ENCODE results near the gene HPSE2.
"Not testable (repeated sequence)": the region's sequence is repeated elsewhere in the genome, so short reads cannot be mapped to it uniquely, and the experiment has no call there.

The HPSE2 gene

DNA sequence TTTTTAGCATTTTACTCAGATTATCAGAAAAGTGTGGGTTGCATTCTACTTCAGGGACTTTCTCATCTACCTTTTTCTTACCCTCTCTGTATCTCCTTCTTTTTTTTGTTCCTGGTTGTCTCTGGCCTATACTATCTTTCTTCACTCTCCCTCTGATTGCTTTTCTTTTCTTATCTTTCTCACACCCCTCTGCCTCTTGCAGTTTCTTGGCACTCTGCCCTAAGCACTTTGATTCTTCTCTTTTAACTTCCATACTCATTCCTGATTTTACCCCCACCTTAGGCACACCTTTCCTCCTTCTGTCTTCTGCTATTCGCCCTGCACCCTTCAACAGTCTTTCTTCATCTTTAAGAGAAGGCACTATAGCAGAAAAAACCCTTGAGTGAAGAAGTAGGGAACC, 696.1 kb downstream of the HPSE2 start:
- DNase-seq = no peak

DNA sequence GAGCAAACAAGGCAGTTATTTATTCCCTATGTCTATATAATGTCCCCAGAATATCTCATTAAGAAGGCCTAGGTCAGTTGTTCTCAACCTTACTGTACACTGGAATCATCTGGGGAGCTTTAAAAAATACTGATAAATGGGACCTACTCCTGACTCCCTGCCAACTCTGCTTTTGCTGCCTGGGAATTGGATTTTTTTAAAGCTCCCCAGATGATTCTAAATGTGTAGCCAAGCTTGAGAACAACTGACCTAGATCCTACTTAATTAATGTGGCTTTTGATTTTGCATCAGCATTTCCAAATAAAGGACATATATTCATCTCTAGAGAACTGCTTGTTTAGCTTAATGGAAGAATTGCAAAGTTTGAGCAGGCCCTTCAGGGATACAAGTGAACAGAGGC, 697.2 kb downstream of the HPSE2 start:
- DNase-seq = no peak

- no peak for DNase-seq
These were observed 699.1 kb downstream of the HPSE2 start for GRCh38 chr10:98536551-98536950.

- no peak for DNase-seq
These were observed 701.8 kb downstream of the HPSE2 start for GRCh38 chr10:98533746-98534445.

GRCh38 chr10:98533241-98533640, 702.4 kb downstream of the HPSE2 start:
- no peak for DNase-seq

- no peak for DNase-seq
These were observed 706.9 kb downstream of the HPSE2 start for GRCh38 chr10:98528805-98529183.

GRCh38 chr10:98528166-98528804, 707.4 kb downstream of the HPSE2 start:
- DNase-seq = no peak

DNA sequence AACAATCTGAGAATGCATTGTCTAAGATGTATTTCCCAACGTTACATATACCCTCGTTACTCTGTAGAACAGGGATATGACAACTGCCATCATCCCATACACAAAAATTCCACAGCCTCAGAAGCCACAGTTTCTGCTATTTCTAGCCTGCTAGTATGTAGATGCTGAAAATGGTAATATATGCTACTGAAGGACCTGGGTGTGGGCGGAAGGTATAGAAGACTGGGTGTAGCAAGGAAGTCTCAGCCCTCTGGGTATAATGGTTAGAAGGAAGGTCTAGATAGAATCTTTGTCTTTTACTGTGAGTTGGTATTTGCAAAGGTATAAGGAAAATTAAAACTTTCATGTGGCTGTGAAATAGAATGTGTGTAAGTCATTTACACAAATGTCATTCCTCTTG, 709.7 kb downstream of the HPSE2 start:
- DNase-seq = no peak

DNA sequence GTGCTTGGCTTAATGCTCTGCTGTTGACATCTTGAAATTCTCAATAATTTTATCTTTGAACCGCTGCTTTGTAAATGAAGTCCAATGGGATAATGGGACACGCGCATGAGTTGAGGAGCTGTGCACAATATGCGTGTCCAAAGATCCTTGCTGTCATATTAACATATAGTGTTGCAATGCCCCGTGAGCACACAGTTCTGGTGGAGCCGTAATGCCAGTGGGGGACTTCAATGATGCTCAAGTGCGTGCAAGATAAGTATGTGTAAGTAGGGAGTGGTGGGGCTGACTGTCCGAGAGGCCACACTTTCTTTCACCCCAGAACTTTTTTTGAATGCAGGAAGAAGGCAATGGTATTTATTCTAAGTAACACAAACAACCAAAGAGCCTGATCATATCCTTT, 711.5 kb downstream of the HPSE2 start:
- DNase-seq = no peak

DNA sequence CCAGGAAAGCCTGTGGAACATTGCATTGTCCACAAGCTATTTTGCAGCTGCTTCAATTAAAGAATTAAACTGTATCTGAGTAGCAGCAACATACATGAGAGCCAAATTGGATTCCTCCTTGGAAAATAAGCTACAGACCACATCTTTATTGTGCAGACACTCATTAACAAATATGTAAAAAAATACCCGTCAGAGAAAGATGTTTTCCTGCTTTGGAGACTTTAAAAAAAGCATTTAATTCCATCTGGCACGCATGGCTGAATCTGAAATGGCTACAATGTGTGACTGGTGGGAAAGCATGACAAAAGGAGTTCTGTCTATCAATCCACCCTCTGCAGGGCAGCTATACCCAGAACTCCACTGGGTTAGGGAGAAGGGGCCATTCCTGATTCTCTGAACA, 715.8 kb downstream of the HPSE2 start:
- DNase-seq = no peak

GRCh38 chr10:98517672-98518071, 718.0 kb downstream of the HPSE2 start:
- no peak for DNase-seq

GRCh38 chr10:98516352-98516751, 719.3 kb downstream of the HPSE2 start:
- DNase-seq = no peak

GRCh38 chr10:98513704-98514103, 721.9 kb downstream of the HPSE2 start:
- no peak for DNase-seq

DNA sequence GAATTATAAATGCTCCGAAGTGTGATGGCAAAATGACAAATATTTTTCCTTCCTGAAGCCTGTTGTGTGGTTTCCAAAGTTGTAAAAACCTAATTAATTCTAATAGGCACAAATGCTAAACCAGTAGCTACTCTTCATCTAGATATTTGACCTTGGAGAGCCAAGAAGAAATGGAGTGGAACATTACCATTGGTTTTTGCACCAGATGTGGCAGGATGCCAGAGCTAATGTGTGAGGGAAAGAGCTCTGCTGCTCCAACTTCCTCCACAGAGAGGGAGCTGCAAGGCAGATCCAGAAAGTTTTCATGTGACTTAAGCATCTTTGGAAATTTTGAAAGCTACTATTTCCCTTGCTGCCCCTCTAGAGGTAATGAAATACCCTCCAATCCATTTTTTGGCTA, 723.8 kb downstream of the HPSE2 start:
- DNase-seq = no peak

GRCh38 chr10:98510412-98510995, 725.1 kb downstream of the HPSE2 start:
- no peak for DNase-seq

DNA sequence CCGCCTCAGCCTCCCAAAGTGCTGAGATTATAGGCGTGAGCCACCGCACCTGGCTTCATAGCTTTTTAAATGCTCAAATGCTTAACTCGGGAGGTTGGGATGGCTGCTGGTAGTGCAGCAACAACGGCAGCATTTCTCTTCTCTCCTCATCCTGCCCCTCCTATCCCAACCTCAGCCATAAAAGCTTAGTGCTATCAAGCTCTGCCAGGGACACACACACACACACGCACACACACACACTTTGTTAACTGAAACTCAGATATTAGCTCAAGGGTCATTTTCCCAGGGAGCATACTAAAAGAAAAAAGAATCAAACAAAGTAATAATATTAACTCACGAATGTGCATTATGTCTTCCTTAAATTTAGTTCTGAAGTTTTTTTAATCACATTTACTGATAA, 725.9 kb downstream of the HPSE2 start:
- DNase-seq = no peak

DNA sequence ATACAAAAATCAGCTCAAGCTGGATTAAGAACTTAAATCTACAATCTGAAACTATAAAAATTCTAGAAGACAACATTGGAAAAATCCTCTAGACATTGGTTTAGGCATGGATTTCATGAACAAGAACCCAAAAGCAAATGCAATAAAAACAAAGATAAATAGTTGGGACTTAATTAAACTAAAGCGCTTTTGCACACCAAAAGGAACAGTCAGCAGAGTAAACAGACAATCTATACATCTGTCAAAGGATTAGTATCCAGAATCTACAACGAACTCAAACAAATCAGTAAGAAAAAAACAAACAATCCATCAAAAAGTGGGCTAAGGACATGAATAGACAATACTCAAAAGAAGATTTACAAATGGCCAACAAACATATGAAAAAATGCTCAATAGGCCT, 733.1 kb downstream of the HPSE2 start:
- DNase-seq = not testable (repeated sequence)

DNA sequence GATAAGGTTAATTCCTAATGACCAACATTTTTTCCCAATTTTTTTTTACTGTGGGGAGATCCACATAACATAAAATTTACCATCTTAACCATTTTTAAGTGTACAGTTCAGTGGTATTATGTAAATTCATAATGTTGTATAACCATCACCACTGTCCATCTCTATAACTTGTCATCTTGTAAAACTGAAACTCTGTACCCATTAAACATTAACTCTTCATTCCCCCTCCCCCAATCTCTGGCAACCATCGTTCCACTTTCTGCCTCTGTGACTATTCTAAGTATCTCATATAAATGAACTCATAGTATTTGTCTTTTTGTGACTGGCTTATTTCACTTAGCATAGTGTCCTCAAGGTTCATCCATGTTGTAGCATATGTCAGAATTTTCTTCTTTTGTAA, 742.9 kb downstream of the HPSE2 start:
- no peak for DNase-seq

DNA sequence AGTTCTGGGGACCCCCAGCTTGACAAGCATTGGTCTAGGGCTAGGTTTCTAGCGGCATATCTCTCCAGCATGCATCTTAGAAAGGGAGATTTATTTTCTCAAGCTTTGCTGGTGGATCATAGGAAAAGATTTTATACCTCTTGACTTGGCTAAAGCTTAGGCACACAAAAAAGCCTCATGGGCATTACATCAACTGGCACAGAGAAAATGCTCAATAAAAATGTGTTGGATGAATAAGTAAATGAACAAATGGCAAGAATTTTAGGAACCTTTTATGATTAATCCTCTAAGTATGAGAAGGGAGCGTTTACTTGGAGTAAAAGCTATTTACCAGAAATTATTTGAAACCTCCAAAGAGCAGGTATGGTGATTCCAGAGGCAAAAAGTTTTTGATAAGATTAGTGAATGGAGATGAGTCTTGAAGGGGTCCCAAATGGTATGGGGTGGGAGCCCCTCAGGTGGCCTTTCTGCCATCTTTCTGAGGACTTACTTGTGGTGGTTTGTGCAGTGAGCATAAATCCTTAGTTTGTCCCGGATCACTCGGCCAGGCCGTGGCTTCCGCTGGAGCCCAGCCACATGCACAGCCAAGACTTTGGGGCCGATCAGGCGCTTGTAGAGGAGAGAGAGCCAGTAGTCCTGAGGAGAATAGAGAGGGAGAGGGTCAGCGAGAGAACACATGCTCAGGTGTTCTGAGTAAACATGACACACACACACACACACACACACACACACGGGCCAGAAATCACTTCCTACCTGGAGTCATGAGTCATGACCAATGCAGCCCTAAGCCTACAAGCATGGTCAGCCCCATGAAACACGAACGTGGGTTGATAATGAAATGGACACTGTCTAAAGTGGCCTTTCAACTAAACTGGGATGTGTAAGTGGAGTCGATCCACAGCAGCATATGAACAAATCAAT, 745.8 kb downstream of the HPSE2 start:
- DNase-seq = no peak

GRCh38 chr10:98488669-98489430, 746.8 kb downstream of the HPSE2 start:
- no peak for DNase-seq

DNA sequence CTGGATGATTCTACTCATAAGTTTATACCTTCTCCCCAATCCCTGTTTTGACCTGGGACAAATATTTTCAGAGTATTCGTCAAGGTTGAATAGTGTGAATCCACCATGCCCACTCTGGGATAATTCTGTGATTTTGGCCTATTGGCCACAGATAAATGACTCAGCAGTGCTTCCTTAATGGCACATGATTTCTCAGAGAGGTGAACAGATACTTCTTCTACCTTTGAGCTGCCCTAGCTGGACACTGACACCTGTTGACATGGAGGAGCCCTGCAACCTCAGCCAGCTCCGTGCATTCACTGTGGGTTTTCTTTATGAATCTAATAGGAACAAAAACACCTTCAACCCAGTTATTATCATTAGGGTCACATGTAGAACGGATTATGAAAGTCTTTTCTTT, 748.0 kb downstream of the HPSE2 start:
- DNase-seq = no peak

DNA sequence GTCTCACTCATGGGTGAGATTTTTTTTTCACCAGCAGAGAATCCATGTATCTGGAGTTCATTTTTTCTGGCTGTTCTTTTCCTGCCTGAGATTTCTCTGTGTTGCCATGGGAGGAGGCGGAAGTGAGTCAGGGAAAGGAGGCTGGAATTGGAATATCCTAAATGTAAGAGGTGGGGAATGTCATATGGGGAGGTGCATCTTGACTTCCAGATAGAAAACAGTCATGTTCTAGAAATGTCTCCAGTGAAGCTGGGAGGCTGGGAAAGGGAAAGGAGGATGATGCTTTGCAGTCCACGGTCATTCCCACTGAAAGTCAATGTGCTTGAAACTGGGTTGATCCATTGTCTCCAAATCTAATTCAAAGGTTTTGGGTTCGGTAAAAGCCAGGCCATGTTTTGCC, 749.2 kb downstream of the HPSE2 start:
- no peak for DNase-seq

DNA sequence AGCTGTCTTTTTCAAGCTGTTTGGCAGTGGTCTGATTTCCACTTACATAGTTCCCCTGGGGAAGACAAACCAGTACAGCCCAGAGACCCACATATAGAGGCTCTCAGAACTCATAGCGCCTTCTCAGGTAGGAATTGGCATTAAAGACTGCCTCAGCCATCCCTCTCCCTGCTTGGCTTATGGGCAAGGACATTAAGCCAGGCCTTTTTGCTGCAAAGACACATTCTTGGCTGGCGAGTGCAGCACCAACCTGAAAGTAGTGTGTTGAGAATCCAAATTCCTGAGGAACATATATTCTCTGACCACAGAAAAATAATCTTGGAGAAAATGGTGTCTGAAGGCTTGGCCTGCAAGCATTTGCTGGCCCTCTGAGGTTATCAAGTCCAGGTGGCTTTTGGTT, 749.7 kb downstream of the HPSE2 start:
- DNase-seq = no peak
